SK-N-MC (cell line): ENCODE data around the gene DCLK1.

Experiments
- EZH2 ChIP-seq: fragments of 200-600 bp; sonication (generic); IDR thresholded peaks from one replicate; pipeline ENCODE4 v1.6.1; 2017; ENCODE audit warnings: antibody characterized with exemption
- FOXP2 ChIP-seq: optimal IDR thresholded peaks from 2 replicates; pipeline ENCODE3; 2011; ENCODE audit warnings: mild to moderate bottlenecking, moderate library complexity; ENCODE audit not compliant: insufficient read depth; ENCODE audit errors: extremely low read length, control extremely low read depth
- POLR2AphosphoS5 ChIP-seq: IDR thresholded peaks from 2 replicates; pipeline ENCODE4 v1.6.1; 2012; ENCODE audit warnings: mild to moderate bottlenecking, low read depth, low read length, borderline replicate concordance

DNA sequence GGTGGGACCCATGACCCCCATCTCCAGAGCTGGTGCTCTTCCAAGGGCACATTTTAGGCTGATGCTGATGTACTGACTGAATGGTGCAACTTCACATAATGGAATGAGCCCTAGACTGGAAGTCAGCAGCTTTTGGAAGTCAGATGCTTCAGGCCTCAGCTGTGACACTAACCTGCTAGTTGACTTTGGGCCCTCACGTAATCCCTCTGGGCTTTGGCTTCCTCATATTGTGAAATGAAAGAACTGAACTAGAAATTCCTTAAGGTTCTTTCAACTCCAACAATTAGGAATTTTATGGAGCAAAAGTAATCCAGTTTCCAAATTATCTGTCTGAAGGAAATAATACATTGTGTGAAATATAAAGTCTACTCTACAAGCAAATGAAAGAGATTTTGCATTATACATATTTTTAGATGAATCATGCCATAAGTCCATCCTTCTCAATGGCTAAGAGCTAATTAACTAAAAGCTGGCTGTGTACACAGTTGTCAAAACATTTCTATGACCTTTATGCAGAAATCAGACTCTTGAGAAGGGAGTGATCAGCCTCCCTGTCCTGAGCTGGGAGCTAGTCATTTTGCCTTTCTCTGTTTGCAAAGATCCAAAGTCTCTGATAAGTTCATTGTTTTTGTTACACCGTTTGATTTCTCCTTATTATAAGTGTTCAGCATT lies 204.2 kb downstream of the DCLK1 start:
- TF ChIP-seq POLR2AphosphoS5 (no peak), FOXP2 (no peak), EZH2 (no peak)
